ENCODE measurements around the gene NANOS1. TPM values are rescaled to one million over a fixed set of nuclear protein-coding genes. Genes with fewer than 3 reads are reported as not detected.

NANOS1 gene
- polyA plus RNA-seq, 1 donor, result 6.0 TPM

DNA sequence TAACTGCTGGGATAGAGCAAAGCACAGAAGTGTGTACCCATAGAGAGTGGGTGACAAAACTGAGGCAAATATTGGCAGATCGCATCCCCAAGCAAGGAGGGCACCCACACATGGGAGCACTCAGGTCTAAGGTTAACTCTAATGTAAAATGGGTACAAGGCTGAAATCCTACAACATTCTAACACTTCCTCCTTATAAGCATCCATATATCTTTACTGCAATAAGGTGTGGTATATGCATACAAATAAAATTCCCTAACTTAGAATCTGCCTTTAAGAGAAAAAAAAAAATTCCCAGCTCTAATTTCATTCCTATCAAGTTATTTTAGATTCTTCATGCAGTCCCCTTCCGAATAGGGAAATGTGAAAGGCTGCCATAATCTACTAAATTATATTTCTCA is 32.4 kb downstream of the NANOS1 start:
- no peak for DNase-seq

GRCh38 chr10:119070395-119071165 is 41.1 kb downstream of the NANOS1 start:
- DNase-seq, result no peak

- no peak for DNase-seq
These were observed 44.1 kb downstream of the NANOS1 start for GRCh38 chr10:119073584-119073983.

- DNase-seq, result no peak
These were observed 49.1 kb downstream of the NANOS1 start for GRCh38 chr10:119078422-119079179.

DNA sequence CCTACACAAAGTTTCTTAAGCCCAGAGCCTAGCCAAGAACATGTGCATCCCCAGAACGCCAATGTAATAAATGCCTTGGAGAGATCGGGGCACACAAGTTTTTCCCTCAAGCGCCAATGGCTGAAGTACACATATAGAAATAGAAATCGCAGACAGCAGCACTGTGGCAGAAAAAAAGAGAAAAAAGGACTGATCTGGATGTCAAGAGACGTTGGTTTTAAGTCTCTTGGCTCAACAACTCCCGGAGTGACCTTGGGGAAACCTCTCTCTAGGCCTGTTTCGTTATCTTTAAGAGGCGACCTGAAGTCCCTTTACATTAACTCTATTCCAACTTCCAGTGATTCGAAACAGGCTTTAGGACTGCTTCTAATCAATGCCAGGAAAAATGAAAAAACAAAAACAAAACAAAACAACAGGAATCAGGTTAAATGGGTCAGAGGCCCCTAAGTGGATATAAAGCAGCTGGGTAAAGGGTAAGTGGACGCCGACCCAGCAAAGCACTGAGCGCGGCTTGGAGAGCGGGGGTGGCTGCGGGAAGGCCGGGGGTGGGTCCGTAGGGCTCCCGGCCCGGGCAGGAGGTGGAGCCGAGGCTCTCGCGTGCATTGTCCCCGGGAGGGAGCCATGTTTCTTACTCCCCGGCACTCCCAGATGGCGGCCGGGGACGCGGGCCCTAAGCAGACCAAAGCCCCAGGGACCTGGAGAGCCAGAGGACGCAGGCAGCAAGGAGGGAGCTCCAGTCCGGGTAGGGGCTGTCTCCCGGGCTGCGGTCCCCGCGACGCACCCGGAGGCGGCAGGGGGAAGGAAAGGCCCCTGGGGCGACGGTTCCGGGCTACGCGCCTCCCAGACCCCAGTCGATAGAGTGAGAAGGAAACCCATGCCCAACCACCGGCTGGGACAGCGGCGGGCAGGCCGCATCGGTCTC is 50.3 kb downstream of the NANOS1 start:
- peak; percentile 76 for DNase-seq

DNA sequence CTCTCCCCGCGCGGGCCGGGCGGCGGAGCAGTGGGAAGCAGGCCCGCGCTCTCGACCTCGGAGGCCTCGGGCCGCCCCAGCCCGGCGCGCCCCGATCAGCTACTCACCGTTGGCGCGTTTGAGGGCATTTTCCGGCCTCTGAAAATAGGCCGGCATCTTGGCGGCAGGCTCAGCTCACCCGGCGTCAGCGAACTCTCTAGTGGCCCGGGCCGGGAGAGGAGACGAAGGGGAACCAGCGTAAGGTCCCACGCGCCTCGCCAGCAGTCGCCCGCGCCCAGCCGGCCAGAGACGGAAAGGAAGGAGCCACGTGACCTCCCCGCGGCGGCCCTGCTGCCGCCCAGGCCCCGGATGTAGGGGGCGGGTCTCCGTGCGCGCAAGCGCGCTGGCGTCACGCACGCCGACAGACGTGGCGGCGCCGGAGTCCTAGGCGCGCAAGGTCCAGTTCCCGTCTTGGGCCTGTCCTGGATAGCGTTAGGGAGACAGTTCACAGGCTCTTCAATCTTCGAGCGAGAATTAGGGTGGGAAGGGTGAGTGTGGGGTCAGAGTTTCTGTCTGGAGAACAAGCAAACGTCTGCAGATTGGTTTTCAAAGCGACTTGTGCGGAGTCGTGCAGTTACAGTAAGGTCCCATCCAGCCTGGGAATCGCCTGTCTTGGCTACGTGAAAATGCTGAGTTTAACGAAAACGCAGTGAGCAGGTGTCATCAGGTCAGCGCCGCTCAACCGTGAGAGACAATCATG is 51.2 kb downstream of the NANOS1 start, which contains the start of gene EIF3A:
Gene EIF3A, minus strand, starts transcription at position 297 of the 739 bp plus-strand sequence. Its CDS starts 141 bp downstream, at position 156.
- DNase-seq, result peak; percentile 98

Other genes with a start within 250 kb of the NANOS1 start
- gene EIF3A, start 51.1 kb downstream of the NANOS1 start, polyA plus RNA-seq (ENCODE audit: insufficient read length), result 141 TPM
- gene DENND10, start 74.4 kb downstream of the NANOS1 start, polyA plus RNA-seq (ENCODE audit: insufficient read length), result 28.2 TPM
- gene SFXN4, start 136.0 kb downstream of the NANOS1 start, polyA plus RNA-seq (ENCODE audit: insufficient read length), result 24.2 TPM
- 124 TPM for gene PRDX3, start 149.1 kb downstream of the NANOS1 start, polyA plus RNA-seq (ENCODE audit: insufficient read length)
- gene GRK5, start 177.9 kb downstream of the NANOS1 start, polyA plus RNA-seq (ENCODE audit: insufficient read length), result 19.1 TPM

Data from hindlimb muscle (tissue), 1 donor.